ENCODE measurements around the gene TIMP3. TPM values are rescaled to one million over a fixed set of nuclear protein-coding genes. Genes with fewer than 3 reads are reported as not detected.

The TIMP3 gene
- polyA plus RNA-seq, 1 donor from 2014 or later: 0.72 TPM

GRCh38 chr22:32803020-32803737 is 1.7 kb downstream of the TIMP3 start:
- H4K20me1 ChIP-seq (ENCODE audit: insufficient read depth): no peaks in the 10 kb centered on the region
- H3K36me3 ChIP-seq (ENCODE audit: insufficient read depth, low read length): no peaks in the 10 kb centered on the region
- no peak overlapping the region for H2AFZ ChIP-seq (ENCODE audit: low read depth, low read length)
- H3K9me3 ChIP-seq (ENCODE audit: low read length): no peaks in the 10 kb centered on the region
- peaks cover 37% of the 10 kb centered on the region for H3K27me3 ChIP-seq (ENCODE audit: insufficient read depth, low read depth, low read length)
- H3K4me2 ChIP-seq (ENCODE audit: low read length): no peak overlapping the region
- H3F3A ChIP-seq (ENCODE audit: insufficient read depth, low read length, poor library complexity, severe bottlenecking): no peaks in the 10 kb centered on the region
- no peaks in the 10 kb centered on the region for H3K79me2 ChIP-seq (replicated peaks; ENCODE audit: insufficient read depth, low read length)
- TF ChIP-seq, protein P1, sequence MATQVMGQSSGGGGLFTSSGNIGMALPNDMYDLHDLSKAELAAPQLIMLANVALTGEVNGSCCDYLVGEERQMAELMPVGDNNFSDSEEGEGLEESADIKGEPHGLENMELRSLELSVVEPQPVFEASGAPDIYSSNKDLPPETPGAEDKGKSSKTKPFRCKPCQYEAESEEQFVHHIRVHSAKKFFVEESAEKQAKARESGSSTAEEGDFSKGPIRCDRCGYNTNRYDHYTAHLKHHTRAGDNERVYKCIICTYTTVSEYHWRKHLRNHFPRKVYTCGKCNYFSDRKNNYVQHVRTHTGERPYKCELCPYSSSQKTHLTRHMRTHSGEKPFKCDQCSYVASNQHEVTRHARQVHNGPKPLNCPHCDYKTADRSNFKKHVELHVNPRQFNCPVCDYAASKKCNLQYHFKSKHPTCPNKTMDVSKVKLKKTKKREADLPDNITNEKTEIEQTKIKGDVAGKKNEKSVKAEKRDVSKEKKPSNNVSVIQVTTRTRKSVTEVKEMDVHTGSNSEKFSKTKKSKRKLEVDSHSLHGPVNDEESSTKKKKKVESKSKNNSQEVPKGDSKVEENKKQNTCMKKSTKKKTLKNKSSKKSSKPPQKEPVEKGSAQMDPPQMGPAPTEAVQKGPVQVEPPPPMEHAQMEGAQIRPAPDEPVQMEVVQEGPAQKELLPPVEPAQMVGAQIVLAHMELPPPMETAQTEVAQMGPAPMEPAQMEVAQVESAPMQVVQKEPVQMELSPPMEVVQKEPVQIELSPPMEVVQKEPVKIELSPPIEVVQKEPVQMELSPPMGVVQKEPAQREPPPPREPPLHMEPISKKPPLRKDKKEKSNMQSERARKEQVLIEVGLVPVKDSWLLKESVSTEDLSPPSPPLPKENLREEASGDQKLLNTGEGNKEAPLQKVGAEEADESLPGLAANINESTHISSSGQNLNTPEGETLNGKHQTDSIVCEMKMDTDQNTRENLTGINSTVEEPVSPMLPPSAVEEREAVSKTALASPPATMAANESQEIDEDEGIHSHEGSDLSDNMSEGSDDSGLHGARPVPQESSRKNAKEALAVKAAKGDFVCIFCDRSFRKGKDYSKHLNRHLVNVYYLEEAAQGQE (IDR thresholded peaks at IDR 0.05; ENCODE audit: borderline replicate concordance): no peak
- no peak for TF ChIP-seq POLR2AphosphoS5 (IDR thresholded peaks at IDR 0.05)
- no peak for TF ChIP-seq EP300 (conservative IDR thresholded peaks at IDR 0.05; ENCODE audit: poor library complexity, severe bottlenecking)
- no peak for TF ChIP-seq SMC3 (conservative IDR thresholded peaks at IDR 0.05; ENCODE audit: poor library complexity)
- no peak for TF ChIP-seq EZH2 (IDR thresholded peaks at IDR 0.05; ENCODE audit: borderline replicate concordance, insufficient read depth, low read length, poor library complexity, severe bottlenecking)
- TF ChIP-seq MXI1 (conservative IDR thresholded peaks at IDR 0.05; ENCODE audit: poor library complexity, severe bottlenecking): no peak
- TF ChIP-seq, protein P2, sequence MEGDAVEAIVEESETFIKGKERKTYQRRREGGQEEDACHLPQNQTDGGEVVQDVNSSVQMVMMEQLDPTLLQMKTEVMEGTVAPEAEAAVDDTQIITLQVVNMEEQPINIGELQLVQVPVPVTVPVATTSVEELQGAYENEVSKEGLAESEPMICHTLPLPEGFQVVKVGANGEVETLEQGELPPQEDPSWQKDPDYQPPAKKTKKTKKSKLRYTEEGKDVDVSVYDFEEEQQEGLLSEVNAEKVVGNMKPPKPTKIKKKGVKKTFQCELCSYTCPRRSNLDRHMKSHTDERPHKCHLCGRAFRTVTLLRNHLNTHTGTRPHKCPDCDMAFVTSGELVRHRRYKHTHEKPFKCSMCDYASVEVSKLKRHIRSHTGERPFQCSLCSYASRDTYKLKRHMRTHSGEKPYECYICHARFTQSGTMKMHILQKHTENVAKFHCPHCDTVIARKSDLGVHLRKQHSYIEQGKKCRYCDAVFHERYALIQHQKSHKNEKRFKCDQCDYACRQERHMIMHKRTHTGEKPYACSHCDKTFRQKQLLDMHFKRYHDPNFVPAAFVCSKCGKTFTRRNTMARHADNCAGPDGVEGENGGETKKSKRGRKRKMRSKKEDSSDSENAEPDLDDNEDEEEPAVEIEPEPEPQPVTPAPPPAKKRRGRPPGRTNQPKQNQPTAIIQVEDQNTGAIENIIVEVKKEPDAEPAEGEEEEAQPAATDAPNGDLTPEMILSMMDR (IDR thresholded peaks at IDR 0.05; ENCODE audit: poor library complexity, severe bottlenecking): no peak
- no peak for TF ChIP-seq RAD21 (conservative IDR thresholded peaks at IDR 0.05)
- TF ChIP-seq TAF1 (IDR thresholded peaks at IDR 0.05; ENCODE audit: low read depth): no peak
- no peak overlapping the region for H3K4me3 ChIP-seq (ENCODE audit: low read length)
- H3K27ac ChIP-seq (ENCODE audit: low read length): no peak overlapping the region
- H3K9me2 ChIP-seq (ENCODE audit: insufficient read depth, low read length): no peaks in the 10 kb centered on the region
- no peak overlapping the region for H3K9ac ChIP-seq (ENCODE audit: low read length)

DNA sequence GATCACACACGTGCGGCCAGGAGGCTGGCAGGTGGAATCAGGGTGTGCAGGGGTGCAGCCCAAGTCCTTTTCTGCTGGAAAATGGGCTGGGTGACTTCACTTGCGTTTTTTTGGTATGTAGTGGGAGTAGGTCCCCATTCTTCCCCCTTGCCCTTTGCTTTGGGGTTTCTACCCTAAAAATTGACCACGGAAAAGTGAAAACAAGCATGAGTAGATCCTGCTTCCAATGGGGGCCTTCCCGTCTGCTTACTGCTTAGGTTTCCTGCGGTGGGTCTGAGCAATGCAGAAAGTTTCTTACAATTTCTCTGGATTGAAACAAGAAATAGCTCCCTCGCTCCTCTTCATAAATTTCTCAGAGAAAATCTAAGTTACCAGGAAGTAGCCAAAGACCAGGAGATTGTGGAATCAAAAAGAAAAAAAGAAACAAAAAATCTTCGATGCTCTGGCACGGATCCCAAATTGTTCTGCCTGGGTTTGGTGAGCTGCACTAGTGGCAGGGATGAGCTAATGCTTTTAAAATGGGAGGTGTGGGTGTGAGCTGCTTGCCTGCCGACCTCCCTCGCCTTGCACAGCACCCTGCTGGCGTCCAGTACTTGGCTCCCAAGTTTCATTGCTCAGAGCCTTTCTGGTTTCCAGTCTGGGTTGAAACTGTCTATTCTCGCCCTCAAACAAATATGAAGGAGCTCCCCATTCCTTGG is 2.4 kb downstream of the TIMP3 start:
- Histone ChIP-seq H3K4me2 (ENCODE audit: low read length) (no peak overlapping the region), H4K20me1 (ENCODE audit: insufficient read depth) (no peaks in the 10 kb centered on the region), H3K27ac (ENCODE audit: low read length) (no peak overlapping the region), H3K79me2 (replicated peaks; ENCODE audit: insufficient read depth, low read length) (no peaks in the 10 kb centered on the region), H3K4me3 (ENCODE audit: low read length) (no peak overlapping the region), H3K9me2 (ENCODE audit: insufficient read depth, low read length) (no peaks in the 10 kb centered on the region), H3K9me3 (ENCODE audit: low read length) (no peaks in the 10 kb centered on the region), H3K27me3 (ENCODE audit: insufficient read depth, low read depth, low read length) (peaks cover 37% of the 10 kb centered on the region), H3K36me3 (ENCODE audit: insufficient read depth, low read length) (no peaks in the 10 kb centered on the region), H2AFZ (ENCODE audit: low read depth, low read length) (no peak overlapping the region), H3F3A (ENCODE audit: insufficient read depth, low read length, poor library complexity, severe bottlenecking) (no peaks in the 10 kb centered on the region), H3K9ac (ENCODE audit: low read length) (no peak overlapping the region)
- TF ChIP-seq SMC3 (conservative IDR thresholded peaks at IDR 0.05; ENCODE audit: poor library complexity): no peak
- TF ChIP-seq, protein P1 (IDR thresholded peaks at IDR 0.05; ENCODE audit: borderline replicate concordance): no peak
- TF ChIP-seq RAD21 (conservative IDR thresholded peaks at IDR 0.05): no peak
- TF ChIP-seq TAF1 (IDR thresholded peaks at IDR 0.05; ENCODE audit: low read depth): no peak
- no peak for TF ChIP-seq EZH2 (IDR thresholded peaks at IDR 0.05; ENCODE audit: borderline replicate concordance, insufficient read depth, low read length, poor library complexity, severe bottlenecking)
- TF ChIP-seq MXI1 (conservative IDR thresholded peaks at IDR 0.05; ENCODE audit: poor library complexity, severe bottlenecking): no peak
- no peak for TF ChIP-seq EP300 (conservative IDR thresholded peaks at IDR 0.05; ENCODE audit: poor library complexity, severe bottlenecking)
